ENCODE data around the gene SLC15A4. TPM values are rescaled to one million over a fixed set of nuclear protein-coding genes. Genes with fewer than 3 reads are reported as not detected.

Gene SLC15A4
- total RNA-seq, 1 experiment from 2014 or later: 19.6 TPM

DNA sequence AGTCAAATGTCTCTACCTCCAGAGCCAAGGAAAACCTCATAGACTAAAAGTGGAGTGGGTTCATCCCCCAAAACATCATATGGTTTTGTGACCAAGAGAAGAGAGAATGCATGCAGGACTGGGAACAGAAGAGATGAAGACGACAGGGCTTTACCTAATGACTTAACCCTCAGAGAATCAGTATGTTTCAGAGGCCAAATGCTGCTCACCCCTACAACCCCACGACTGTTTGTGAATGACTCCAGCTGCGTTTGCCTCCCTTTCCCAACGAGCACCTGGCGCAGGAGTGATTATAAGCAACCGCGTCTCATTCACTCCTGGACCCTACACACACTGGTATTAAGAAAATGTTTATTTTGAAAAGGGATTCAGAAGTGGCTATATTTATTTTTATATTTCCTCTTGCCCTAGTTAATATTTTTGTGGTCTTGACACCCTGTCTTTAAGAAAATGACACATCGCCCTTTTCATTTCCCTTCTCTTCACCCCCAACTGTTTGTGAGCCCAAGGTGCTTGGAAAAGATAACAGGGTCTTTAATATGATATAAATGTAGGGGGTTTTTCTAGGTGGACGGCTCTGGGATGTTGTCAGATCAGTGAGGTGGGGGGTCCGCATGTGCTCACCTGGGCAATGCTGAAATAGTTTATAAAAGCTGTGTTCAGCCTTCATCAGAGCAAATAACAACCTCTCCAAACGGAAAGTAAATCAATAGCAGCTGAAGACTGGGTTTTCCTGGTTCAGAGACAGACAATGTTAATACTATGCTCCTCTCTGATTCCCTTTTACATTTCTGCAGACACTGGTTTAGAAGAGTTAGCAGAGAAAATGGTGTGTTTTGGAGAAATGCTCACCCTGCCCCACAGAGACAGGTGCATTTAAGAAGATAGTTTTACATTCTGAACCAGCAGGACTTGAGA, 77.7 kb downstream of the SLC15A4 start:
- H3K4me1 ChIP-seq: no peaks in the 10 kb centered on the region
- no peaks in the 10 kb centered on the region for H3K36me3 Mint-ChIP-seq (ENCODE audit: insufficient read depth, unreplicated experiment)
- H3K27me3 Mint-ChIP-seq (ENCODE audit: insufficient read depth, unreplicated experiment): peaks cover 2% of the 10 kb centered on the region
- H3K9me3 ChIP-seq: no peaks in the 10 kb centered on the region
- no peak overlapping the region for H3K4me3 ChIP-seq (ENCODE audit: low read depth, low read length)
- no peaks in the 10 kb centered on the region for H3K9me3 Mint-ChIP-seq (ENCODE audit: unreplicated experiment)
- ChIA-PET CTCF (no interaction called here), POLR2A (no interaction called here)
- no peaks in the 10 kb centered on the region for H3K27me3 ChIP-seq (replicated peaks; ENCODE audit: control insufficient read depth, insufficient read depth, low read length)
- no TSS peak for BruUV-seq (replicated peaks)
- H3K4me1 Mint-ChIP-seq (ENCODE audit: low read depth, unreplicated experiment): no peaks in the 10 kb centered on the region
- H3K27ac Mint-ChIP-seq (ENCODE audit: unreplicated experiment): no peak overlapping the region
- intact Hi-C loops (cut with micrococcal nuclease; ENCODE audit: unreplicated experiment): no loop called here
- no peak overlapping the region for H3K4me3 Mint-ChIP-seq (ENCODE audit: unreplicated experiment)
- H3K36me3 ChIP-seq (ENCODE audit: control insufficient read depth, insufficient read depth, low read length): no peaks in the 10 kb centered on the region
- TF ChIP-seq, protein P1, sequence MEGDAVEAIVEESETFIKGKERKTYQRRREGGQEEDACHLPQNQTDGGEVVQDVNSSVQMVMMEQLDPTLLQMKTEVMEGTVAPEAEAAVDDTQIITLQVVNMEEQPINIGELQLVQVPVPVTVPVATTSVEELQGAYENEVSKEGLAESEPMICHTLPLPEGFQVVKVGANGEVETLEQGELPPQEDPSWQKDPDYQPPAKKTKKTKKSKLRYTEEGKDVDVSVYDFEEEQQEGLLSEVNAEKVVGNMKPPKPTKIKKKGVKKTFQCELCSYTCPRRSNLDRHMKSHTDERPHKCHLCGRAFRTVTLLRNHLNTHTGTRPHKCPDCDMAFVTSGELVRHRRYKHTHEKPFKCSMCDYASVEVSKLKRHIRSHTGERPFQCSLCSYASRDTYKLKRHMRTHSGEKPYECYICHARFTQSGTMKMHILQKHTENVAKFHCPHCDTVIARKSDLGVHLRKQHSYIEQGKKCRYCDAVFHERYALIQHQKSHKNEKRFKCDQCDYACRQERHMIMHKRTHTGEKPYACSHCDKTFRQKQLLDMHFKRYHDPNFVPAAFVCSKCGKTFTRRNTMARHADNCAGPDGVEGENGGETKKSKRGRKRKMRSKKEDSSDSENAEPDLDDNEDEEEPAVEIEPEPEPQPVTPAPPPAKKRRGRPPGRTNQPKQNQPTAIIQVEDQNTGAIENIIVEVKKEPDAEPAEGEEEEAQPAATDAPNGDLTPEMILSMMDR (IDR thresholded peaks at IDR 0.05; ENCODE audit: insufficient read depth in 1 of 2, low read depth in 1 of 2, low read length in 1 of 2, severe bottlenecking in 1 of 2, unreplicated experiment in 1 of 2): no peak
- DNase-seq: no peak

- Mint-ChIP-seq H3K9me3 (ENCODE audit: unreplicated experiment) (peaks cover 10% of the 10 kb centered on the region), H3K27ac (ENCODE audit: unreplicated experiment) (no peak overlapping the region), H3K36me3 (ENCODE audit: insufficient read depth, unreplicated experiment) (no peaks in the 10 kb centered on the region), H3K27me3 (ENCODE audit: insufficient read depth, unreplicated experiment) (peaks cover 2% of the 10 kb centered on the region), H3K4me1 (ENCODE audit: low read depth, unreplicated experiment) (no peaks in the 10 kb centered on the region), H3K4me3 (ENCODE audit: unreplicated experiment) (no peak overlapping the region)
- POLR2A ChIA-PET: no interaction called here
- TF ChIP-seq, protein P1 (IDR thresholded peaks at IDR 0.05; ENCODE audit: insufficient read depth in 1 of 2, low read depth in 1 of 2, low read length in 1 of 2, severe bottlenecking in 1 of 2, unreplicated experiment in 1 of 2): no peak
- BruUV-seq (replicated peaks): no TSS peak
- intact Hi-C loops (cut with micrococcal nuclease; ENCODE audit: unreplicated experiment): no loop called here
- CTCF ChIA-PET: no interaction called here
- no peak for DNase-seq
- Histone ChIP-seq H3K9me3 (0 out of 2 replicates have a peak, but pooled peaks cover 4% of the 10 kb centered on the region), H3K4me3 (ENCODE audit: low read depth, low read length) (no peak overlapping the region), H3K36me3 (ENCODE audit: control insufficient read depth, insufficient read depth, low read length) (no peaks in the 10 kb centered on the region), H3K27me3 (replicated peaks; ENCODE audit: control insufficient read depth, insufficient read depth, low read length) (no peaks in the 10 kb centered on the region), H3K4me1 (no peaks in the 10 kb centered on the region)
These were observed 79.8 kb downstream of the SLC15A4 start for GRCh38 chr12:128743916-128744315.

Other genes starting within 250 kb of the SLC15A4 start
- gene GLT1D1, start 29.5 kb upstream of the SLC15A4 start, total RNA-seq (2022): not detected in 2 replicates

All from Caco-2 (cell line).